DND-41 (cell line): ENCODE data around the gene HECTD4.

Experiments
- CTCF ChIP-seq: IDR thresholded peaks from 2 replicates; pipeline ENCODE4 v1.5.1; 2012; ENCODE audit warnings: borderline replicate concordance, low read length, moderate library complexity, mild to moderate bottlenecking; ENCODE audit not compliant: poor library complexity, severe bottlenecking; ENCODE audit errors: extremely low read depth
- EZH2 ChIP-seq: IDR thresholded peaks from 3 replicates; pipeline ENCODE4 v1.6.1; 2012; ENCODE audit warnings: borderline replicate concordance, low read depth, mild to moderate bottlenecking, moderate library complexity, low read length, inconsistent platforms; ENCODE audit not compliant: severe bottlenecking

- TF ChIP-seq EZH2: no peak
- TF ChIP-seq CTCF: no peak
Observed at GRCh38 chr12:112163471-112163991, 218.7 kb downstream of the HECTD4 start.
